SK-N-MC (cell line): ENCODE measurements around the gene CC2D2B.

Experiments
- EZH2 ChIP-seq: fragments of 200-600 bp; sonication (generic); IDR thresholded peaks from one replicate; pipeline ENCODE4 v1.6.1; 2017; ENCODE audit warnings: antibody characterized with exemption
- FOXP2 ChIP-seq: optimal IDR thresholded peaks from 2 replicates; pipeline ENCODE3; 2011; ENCODE audit warnings: mild to moderate bottlenecking, moderate library complexity; ENCODE audit not compliant: insufficient read depth; ENCODE audit errors: extremely low read length, control extremely low read depth
- POLR2AphosphoS5 ChIP-seq: IDR thresholded peaks from 2 replicates; pipeline ENCODE4 v1.6.1; 2012; ENCODE audit warnings: mild to moderate bottlenecking, low read depth, low read length, borderline replicate concordance

GRCh38 chr10:96075977-96076376 lies 168.2 kb downstream of the CC2D2B start:
- no peak for TF ChIP-seq POLR2AphosphoS5
- TF ChIP-seq EZH2, result no peak
- no peak for TF ChIP-seq FOXP2
